ENCODE data around the gene SLC19A1. TPM values are rescaled to one million over a fixed set of nuclear protein-coding genes. Genes with fewer than 3 reads are reported as not detected.
A peak's percentile ranks its signal among the peaks of the same experiment; 100 is the strongest.

The SLC19A1 gene
- polyA plus RNA-seq (2012; ENCODE audit: missing spikeins) = 5.6 TPM

- DNase-seq (ENCODE audit: insufficient read length) (peak; percentile 98), FAIRE-seq (peak; percentile 92)
- TF ChIP-seq POLR2AphosphoS5 (IDR thresholded peaks at IDR 0.05; ENCODE audit: low read depth, low read length) = no peak
- no peak for TF ChIP-seq TAF1 (IDR thresholded peaks at IDR 0.05; ENCODE audit: borderline replicate concordance, low read depth, low read length)
- TF ChIP-seq POLR2A (IDR thresholded peaks at IDR 0.05; ENCODE audit: low read depth, low read length) = no peak
Measured at GRCh38 chr21:45542242-45542666, at the start of gene SLC19A1. TSS of gene SLC19A1 (minus strand) at chr21:45542440. CDS start at chr21:45537959, 4,481 bp downstream.

GRCh38 chr21:45591619-45592207 lies 49.5 kb upstream of the SLC19A1 start:
- DNase-seq (ENCODE audit: insufficient read length) (no peak), FAIRE-seq (peak; percentile 86)
- no peak for TF ChIP-seq TAF1 (IDR thresholded peaks at IDR 0.05; ENCODE audit: borderline replicate concordance, low read depth, low read length)
- TF ChIP-seq POLR2A (IDR thresholded peaks at IDR 0.05; ENCODE audit: low read depth, low read length) = no peak
- TF ChIP-seq POLR2AphosphoS5 (IDR thresholded peaks at IDR 0.05; ENCODE audit: low read depth, low read length) = no peak

- DNase-seq (ENCODE audit: insufficient read length) (peak; percentile 58), FAIRE-seq (no peak)
- no peak for TF ChIP-seq TAF1 (IDR thresholded peaks at IDR 0.05; ENCODE audit: borderline replicate concordance, low read depth, low read length)
- TF ChIP-seq POLR2A (IDR thresholded peaks at IDR 0.05; ENCODE audit: low read depth, low read length) = no peak
- TF ChIP-seq POLR2AphosphoS5 (IDR thresholded peaks at IDR 0.05; ENCODE audit: low read depth, low read length) = no peak
Measured at GRCh38 chr21:45590726-45591618, 48.7 kb upstream of the SLC19A1 start.

GRCh38 chr21:45590246-45590725 lies 48.0 kb upstream of the SLC19A1 start:
- peak; percentile 76 for DNase-seq (ENCODE audit: insufficient read length)
- no peak for FAIRE-seq
- TF ChIP-seq POLR2A (IDR thresholded peaks at IDR 0.05; ENCODE audit: low read depth, low read length) = no peak
- no peak for TF ChIP-seq TAF1 (IDR thresholded peaks at IDR 0.05; ENCODE audit: borderline replicate concordance, low read depth, low read length)
- TF ChIP-seq POLR2AphosphoS5 (IDR thresholded peaks at IDR 0.05; ENCODE audit: low read depth, low read length) = no peak

- TF ChIP-seq POLR2AphosphoS5 (IDR thresholded peaks at IDR 0.05; ENCODE audit: low read depth, low read length) (no peak), POLR2A (IDR thresholded peaks at IDR 0.05; ENCODE audit: low read depth, low read length) (no peak), TAF1 (IDR thresholded peaks at IDR 0.05; ENCODE audit: borderline replicate concordance, low read depth, low read length) (no peak)
- no peak for FAIRE-seq
- DNase-seq (ENCODE audit: insufficient read length) = no peak
Measured at GRCh38 chr21:45589686-45590245, 47.5 kb upstream of the SLC19A1 start.

- TF ChIP-seq TAF1 (IDR thresholded peaks at IDR 0.05; ENCODE audit: borderline replicate concordance, low read depth, low read length) = no peak
- no peak for TF ChIP-seq POLR2A (IDR thresholded peaks at IDR 0.05; ENCODE audit: low read depth, low read length)
- TF ChIP-seq POLR2AphosphoS5 (IDR thresholded peaks at IDR 0.05; ENCODE audit: low read depth, low read length) = no peak
- FAIRE-seq = no peak
- no peak for DNase-seq (ENCODE audit: insufficient read length)
Measured at GRCh38 chr21:45588871-45589491, 46.7 kb upstream of the SLC19A1 start.

GRCh38 chr21:45588086-45588825 lies 46.0 kb upstream of the SLC19A1 start:
- FAIRE-seq = no peak
- TF ChIP-seq POLR2A (IDR thresholded peaks at IDR 0.05; ENCODE audit: low read depth, low read length) (no peak), TAF1 (IDR thresholded peaks at IDR 0.05; ENCODE audit: borderline replicate concordance, low read depth, low read length) (no peak), POLR2AphosphoS5 (IDR thresholded peaks at IDR 0.05; ENCODE audit: low read depth, low read length) (no peak)
- no peak for DNase-seq (ENCODE audit: insufficient read length)

GRCh38 chr21:45586289-45586858 lies 44.1 kb upstream of the SLC19A1 start:
- TF ChIP-seq TAF1 (IDR thresholded peaks at IDR 0.05; ENCODE audit: borderline replicate concordance, low read depth, low read length) (no peak), POLR2AphosphoS5 (IDR thresholded peaks at IDR 0.05; ENCODE audit: low read depth, low read length) (no peak), POLR2A (IDR thresholded peaks at IDR 0.05; ENCODE audit: low read depth, low read length) (no peak)
- DNase-seq (ENCODE audit: insufficient read length) (no peak), FAIRE-seq (no peak)

- no peak for FAIRE-seq
- DNase-seq (ENCODE audit: insufficient read length) = no peak
- TF ChIP-seq POLR2AphosphoS5 (IDR thresholded peaks at IDR 0.05; ENCODE audit: low read depth, low read length) = no peak
Measured at GRCh38 chr21:45584786-45585185, 42.5 kb upstream of the SLC19A1 start.

GRCh38 chr21:45583831-45584509 lies 41.7 kb upstream of the SLC19A1 start:
- FAIRE-seq = no peak
- no peak for DNase-seq (ENCODE audit: insufficient read length)
- no peak for TF ChIP-seq POLR2A (IDR thresholded peaks at IDR 0.05; ENCODE audit: low read depth, low read length)
